ENCODE data around the gene TMEM150B. TPM values are rescaled to one million over a fixed set of nuclear protein-coding genes. Genes with fewer than 3 reads are reported as not detected.

TMEM150B gene
- total RNA-seq, result 5.1 TPM

GRCh38 chr19:55325172-55325571, at the start of gene TMEM150B:
Gene TMEM150B, minus strand, starts transcription at chr19:55325341. Its CDS starts 4,305 bp downstream, at chr19:55321036.
- intact Hi-C loops (cut with DNase I), result no loop called here
- DNase-seq (ENCODE audit: low spot score), result no peak
- peak; percentile 23 for ATAC-seq

GRCh38 chr19:55373993-55374757, 49.0 kb upstream of the TMEM150B start:
- intact Hi-C loops (cut with DNase I), result no loop called here
- DNase-seq (ENCODE audit: low spot score) (no peak), ATAC-seq (no peak)

- ATAC-seq, result no peak
Measured at GRCh38 chr19:55373306-55373992, 48.3 kb upstream of the TMEM150B start.

GRCh38 chr19:55372316-55373081, 47.4 kb upstream of the TMEM150B start:
- ATAC-seq, result no peak
- intact Hi-C loops (cut with DNase I), result no loop called here

More at GRCh38 chr19:55373306-55373992, 48.3 kb upstream of the TMEM150B start:
- intact Hi-C loops (cut with DNase I), result no loop called here
- no peak for DNase-seq (ENCODE audit: low spot score)

GRCh38 chr19:55370305-55370988, 45.3 kb upstream of the TMEM150B start, which contains the start of gene IL11:
Gene IL11, minus strand, starts transcription at chr19:55370463. Its CDS starts 153 bp downstream, at chr19:55370310.
- no peak for DNase-seq (ENCODE audit: low spot score)
- intact Hi-C loops (cut with DNase I), result no loop called here
- peak; percentile 7 for ATAC-seq

More at GRCh38 chr19:55372316-55373081, 47.4 kb upstream of the TMEM150B start:
- no peak for DNase-seq (ENCODE audit: low spot score)

GRCh38 chr19:55369653-55370304, 44.6 kb upstream of the TMEM150B start:
- ATAC-seq (no peak), DNase-seq (ENCODE audit: low spot score) (no peak)
- intact Hi-C loops (cut with DNase I), result no loop called here

GRCh38 chr19:55368701-55369563, 43.8 kb upstream of the TMEM150B start:
- DNase-seq (ENCODE audit: low spot score) (no peak), ATAC-seq (no peak)
- intact Hi-C loops (cut with DNase I), result no loop called here

GRCh38 chr19:55368106-55368505, 43.0 kb upstream of the TMEM150B start:
- intact Hi-C loops (cut with DNase I), result no loop called here
- ATAC-seq, result no peak

GRCh38 chr19:55366790-55367189, 41.6 kb upstream of the TMEM150B start:
- DNase-seq (ENCODE audit: low spot score) (no peak), ATAC-seq (no peak)
- intact Hi-C loops (cut with DNase I), result no loop called here

More at GRCh38 chr19:55368106-55368505, 43.0 kb upstream of the TMEM150B start:
- no peak for DNase-seq (ENCODE audit: low spot score)

- intact Hi-C loops (cut with DNase I), result no loop called here
- ATAC-seq (no peak), DNase-seq (ENCODE audit: low spot score) (no peak)
Measured at GRCh38 chr19:55365964-55366363, 40.8 kb upstream of the TMEM150B start.

GRCh38 chr19:55365245-55365644, 40.1 kb upstream of the TMEM150B start:
- DNase-seq (ENCODE audit: low spot score) (no peak), ATAC-seq (no peak)
- intact Hi-C loops (cut with DNase I), result no loop called here

- DNase-seq (ENCODE audit: low spot score) (no peak), ATAC-seq (no peak)
- intact Hi-C loops (cut with DNase I), result no loop called here
Measured at GRCh38 chr19:55362990-55363716, 38.0 kb upstream of the TMEM150B start, which contains the start of gene GARIN5B. Gene GARIN5B, minus strand, starts transcription at chr19:55363260. Its CDS starts 194 bp downstream, at chr19:55363066.

- no peak for DNase-seq (ENCODE audit: low spot score)
- intact Hi-C loops (cut with DNase I), result no loop called here
- no peak for ATAC-seq
Measured at GRCh38 chr19:55362174-55362989, 37.2 kb upstream of the TMEM150B start.

GRCh38 chr19:55360902-55361301, 35.8 kb upstream of the TMEM150B start:
- DNase-seq (ENCODE audit: low spot score) (no peak), ATAC-seq (no peak)
- intact Hi-C loops (cut with DNase I), result no loop called here

GRCh38 chr19:55358943-55359908, 34.1 kb upstream of the TMEM150B start:
- intact Hi-C loops (cut with DNase I), result no loop called here
- DNase-seq (ENCODE audit: low spot score) (no peak), ATAC-seq (no peak)
